BLaER1 (cell line): ENCODE measurements around the gene PTPRF.

Experiments used
- H3K27ac ChIP-seq: shearing (Covaris generic); formaldehyde crosslinking; 2 replicates; pipeline ENCODE4 v1.8.1; 2022
- H3K27me3 ChIP-seq: shearing (Covaris generic); formaldehyde crosslinking; 2 replicates; pipeline ENCODE4 v1.8.1; 2022
- H3K36me3 ChIP-seq: shearing (Covaris generic); formaldehyde crosslinking; 2 replicates; pipeline ENCODE4 v1.8.1; 2022
- H3K4me1 ChIP-seq: shearing (Covaris generic); formaldehyde crosslinking; 2 replicates; pipeline ENCODE4 v1.8.1; 2022
- H3K4me2 ChIP-seq: shearing (Covaris generic); formaldehyde crosslinking; 2 replicates; pipeline ENCODE4 v1.8.1; 2022
- H3K4me3 ChIP-seq: shearing (Covaris generic); formaldehyde crosslinking; 2 replicates; pipeline ENCODE4 v1.8.1; 2022
- H3K9ac ChIP-seq: shearing (Covaris generic); formaldehyde crosslinking; 2 replicates; pipeline ENCODE4 v1.8.1; 2022
- H3K9me3 ChIP-seq: shearing (Covaris generic); formaldehyde crosslinking; 2 replicates; pipeline ENCODE4 v1.8.1; 2022
- H4K20me1 ChIP-seq: shearing (Covaris generic); formaldehyde crosslinking; 2 replicates; pipeline ENCODE4 v1.8.1; 2022
- Cebpa-rat ChIP-seq: shearing (Covaris generic); IDR thresholded peaks from 2 replicates; pipeline ENCODE4 v1.8.1; 2022

The PTPRF gene

DNA sequence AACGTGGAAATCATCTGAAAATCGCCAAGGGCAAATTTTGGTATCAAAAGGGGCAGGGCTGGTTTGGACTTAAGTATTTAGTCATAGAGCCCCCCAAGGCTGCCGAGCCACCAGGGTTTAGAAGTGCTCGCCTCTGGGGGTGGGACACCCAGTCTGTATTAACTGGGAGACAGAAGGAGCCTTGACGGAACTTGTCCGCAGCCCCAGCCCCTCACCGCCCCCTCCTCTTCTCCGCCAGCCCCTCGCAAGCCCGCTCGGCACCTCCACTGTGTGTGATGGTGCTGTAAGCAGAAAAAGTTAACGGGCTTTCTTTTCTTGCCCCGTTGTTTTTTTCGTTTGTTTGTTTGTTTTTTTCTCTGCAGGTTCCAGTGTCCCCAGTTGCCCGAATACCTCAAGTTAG is 81.7 kb downstream of the PTPRF start:
- H4K20me1 ChIP-seq, result no peaks in the 10 kb centered on the region
- TF ChIP-seq Cebpa-rat, result no peak
- H3K4me1 ChIP-seq, result no peaks in the 10 kb centered on the region
- H3K9me3 ChIP-seq, result no peaks in the 10 kb centered on the region
- H3K36me3 ChIP-seq, result peaks cover 82% of the 10 kb centered on the region
- H3K9ac ChIP-seq, result no peak overlapping the region
- no peak overlapping the region for H3K4me3 ChIP-seq
- no peaks in the 10 kb centered on the region for H3K27me3 ChIP-seq
- no peak overlapping the region for H3K27ac ChIP-seq
- no peak overlapping the region for H3K4me2 ChIP-seq

DNA sequence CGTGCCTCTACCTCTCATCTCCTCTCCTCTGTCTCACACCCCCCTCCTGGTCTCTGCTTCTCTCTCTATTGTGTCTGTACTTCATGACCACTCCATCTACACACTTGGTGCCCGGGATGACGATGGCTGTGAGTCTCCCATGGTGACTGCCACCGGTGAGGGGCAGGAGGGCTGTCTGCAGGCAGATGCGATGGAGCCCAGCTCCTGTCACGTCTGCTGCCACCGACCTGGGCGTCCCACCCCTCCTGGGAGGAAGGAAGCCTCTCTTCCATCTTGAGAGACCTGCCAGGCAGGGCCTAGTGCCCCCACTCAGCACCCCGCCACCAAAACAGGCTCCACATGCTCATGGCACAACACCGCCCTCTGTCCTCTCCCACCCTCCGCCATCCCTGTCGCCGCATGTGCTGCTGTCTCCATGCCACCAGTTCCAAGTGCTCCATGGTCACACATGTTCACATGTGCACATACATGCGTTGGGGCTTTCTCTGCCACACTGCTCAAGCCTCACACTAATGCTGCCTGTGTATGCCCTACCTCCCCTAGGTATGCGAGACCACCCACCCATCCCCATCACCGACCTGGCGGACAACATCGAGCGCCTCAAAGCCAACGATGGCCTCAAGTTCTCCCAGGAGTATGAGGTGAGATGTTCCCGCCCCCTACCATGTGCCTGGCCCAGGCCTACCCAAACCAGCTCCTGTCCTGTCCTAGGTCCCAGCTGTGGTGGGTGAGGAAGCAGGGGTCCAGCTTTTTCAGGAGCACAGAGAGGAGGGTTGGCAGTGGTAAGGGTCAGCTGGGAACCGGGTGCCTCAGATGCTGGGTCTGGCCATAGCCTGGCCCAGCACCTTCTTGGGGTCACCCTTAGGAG is 82.6 kb downstream of the PTPRF start:
- no peaks in the 10 kb centered on the region for H3K9me3 ChIP-seq
- no peak for TF ChIP-seq Cebpa-rat
- no peak overlapping the region for H3K4me3 ChIP-seq
- H4K20me1 ChIP-seq, result no peaks in the 10 kb centered on the region
- H3K36me3 ChIP-seq, result peaks cover 82% of the 10 kb centered on the region
- no peak overlapping the region for H3K27ac ChIP-seq
- H3K9ac ChIP-seq, result no peak overlapping the region
- no peaks in the 10 kb centered on the region for H3K27me3 ChIP-seq
- H3K4me1 ChIP-seq, result no peaks in the 10 kb centered on the region
- no peak overlapping the region for H3K4me2 ChIP-seq

DNA sequence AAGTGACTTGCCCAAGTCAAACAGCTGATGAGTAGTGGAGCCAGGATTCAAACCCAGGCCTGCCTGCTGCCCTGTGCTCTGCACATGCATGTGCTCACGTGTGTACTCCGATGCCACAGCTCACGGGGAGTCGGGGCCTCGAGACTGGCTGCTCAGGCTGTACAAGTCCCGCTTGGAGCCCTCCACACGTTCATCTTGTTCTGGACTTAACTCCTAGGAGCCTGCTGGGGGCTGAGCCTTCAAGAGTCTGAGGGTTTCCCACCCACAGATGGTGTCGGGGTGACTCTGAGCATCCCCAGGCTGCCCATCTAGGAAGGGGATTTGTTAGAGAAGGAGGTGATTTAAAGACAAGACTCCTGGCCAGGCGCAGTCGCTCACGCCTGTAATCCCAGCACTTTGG is 83.5 kb downstream of the PTPRF start:
- H4K20me1 ChIP-seq, result no peaks in the 10 kb centered on the region
- H3K9ac ChIP-seq, result no peak overlapping the region
- H3K9me3 ChIP-seq, result no peaks in the 10 kb centered on the region
- no peak overlapping the region for H3K4me2 ChIP-seq
- peaks cover 80% of the 10 kb centered on the region for H3K36me3 ChIP-seq
- no peak overlapping the region for H3K27ac ChIP-seq
- no peaks in the 10 kb centered on the region for H3K27me3 ChIP-seq
- no peak overlapping the region for H3K4me3 ChIP-seq
- TF ChIP-seq Cebpa-rat, result no peak
- no peaks in the 10 kb centered on the region for H3K4me1 ChIP-seq

DNA sequence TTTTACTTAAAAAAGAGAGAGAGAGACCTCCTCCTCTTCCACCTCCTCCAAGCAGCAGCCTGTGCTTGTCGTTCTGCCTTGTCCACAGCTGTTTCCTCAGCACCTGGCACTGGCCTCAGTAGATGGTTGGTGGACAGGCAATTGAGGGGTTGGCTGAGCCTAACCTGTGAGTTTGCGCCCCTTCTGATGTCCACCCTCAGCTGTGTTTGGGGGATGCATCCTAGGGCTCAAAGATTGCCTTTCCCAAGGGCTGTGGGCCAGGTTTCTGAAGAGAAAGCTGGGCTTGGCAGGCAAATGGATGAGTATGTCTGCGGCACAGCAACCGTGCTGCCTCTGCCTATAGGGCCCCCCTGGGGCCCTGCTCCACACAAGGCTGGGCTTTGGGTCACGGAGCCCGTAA is 84.2 kb downstream of the PTPRF start:
- Histone ChIP-seq H3K4me3 (no peak overlapping the region), H3K27me3 (no peaks in the 10 kb centered on the region), H4K20me1 (no peaks in the 10 kb centered on the region), H3K9me3 (no peaks in the 10 kb centered on the region), H3K36me3 (peaks cover 80% of the 10 kb centered on the region), H3K27ac (no peak overlapping the region), H3K9ac (no peak overlapping the region), H3K4me1 (no peaks in the 10 kb centered on the region), H3K4me2 (no peak overlapping the region)
- no peak for TF ChIP-seq Cebpa-rat

DNA sequence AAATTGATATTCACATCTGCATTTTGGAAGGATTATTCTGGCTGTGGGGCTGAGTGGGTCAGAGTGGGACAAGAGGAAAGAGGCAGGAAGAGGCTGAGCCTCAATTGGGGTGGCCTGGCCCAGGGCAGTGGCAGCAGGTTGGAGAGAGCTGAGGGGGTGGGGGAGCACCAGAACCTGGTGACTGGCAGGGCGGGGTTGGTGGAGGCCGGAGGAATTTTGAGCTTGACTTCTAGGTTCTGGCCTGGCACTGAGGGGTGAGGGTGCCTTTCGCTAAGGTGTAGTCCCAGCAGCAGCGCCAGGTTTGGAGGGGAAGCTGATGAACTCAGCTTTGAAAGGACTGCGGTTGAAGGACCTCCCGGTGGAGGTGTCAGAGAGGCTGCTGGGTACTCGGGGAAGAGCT is 85.7 kb downstream of the PTPRF start:
- H3K9me3 ChIP-seq, result no peaks in the 10 kb centered on the region
- H3K4me2 ChIP-seq, result no peak overlapping the region
- H4K20me1 ChIP-seq, result no peaks in the 10 kb centered on the region
- no peaks in the 10 kb centered on the region for H3K27me3 ChIP-seq
- H3K4me3 ChIP-seq, result no peak overlapping the region
- no peak overlapping the region for H3K9ac ChIP-seq
- no peaks in the 10 kb centered on the region for H3K4me1 ChIP-seq
- TF ChIP-seq Cebpa-rat, result no peak
- H3K27ac ChIP-seq, result no peak overlapping the region
- peaks cover 82% of the 10 kb centered on the region for H3K36me3 ChIP-seq

DNA sequence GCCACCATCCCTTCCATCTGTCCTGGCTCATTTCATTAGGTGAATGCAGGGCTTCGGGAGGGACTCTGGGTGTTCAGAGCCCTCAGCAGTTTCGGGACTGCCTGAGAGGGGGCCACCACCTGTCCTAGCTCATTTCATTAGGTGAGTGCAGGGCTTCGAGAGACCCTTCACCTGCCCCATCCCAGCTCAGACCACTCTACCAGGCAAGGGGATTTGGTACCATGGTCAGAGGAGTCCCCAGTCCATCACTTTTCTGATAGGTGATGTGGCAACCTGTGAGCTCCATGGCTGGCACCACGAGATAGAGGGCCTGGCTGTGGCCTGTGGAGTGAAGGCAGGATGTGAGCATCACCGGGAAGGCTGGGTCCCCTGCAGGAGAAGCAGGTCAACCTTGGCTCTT is 86.3 kb downstream of the PTPRF start:
- no peaks in the 10 kb centered on the region for H3K27me3 ChIP-seq
- no peak for TF ChIP-seq Cebpa-rat
- peaks cover 4% of the 10 kb centered on the region for H3K4me1 ChIP-seq
- no peaks in the 10 kb centered on the region for H3K9me3 ChIP-seq
- no peak overlapping the region for H3K9ac ChIP-seq
- no peak overlapping the region for H3K4me2 ChIP-seq
- no peak overlapping the region for H3K4me3 ChIP-seq
- no peaks in the 10 kb centered on the region for H4K20me1 ChIP-seq
- no peak overlapping the region for H3K27ac ChIP-seq
- H3K36me3 ChIP-seq, result peaks cover 88% of the 10 kb centered on the region

DNA sequence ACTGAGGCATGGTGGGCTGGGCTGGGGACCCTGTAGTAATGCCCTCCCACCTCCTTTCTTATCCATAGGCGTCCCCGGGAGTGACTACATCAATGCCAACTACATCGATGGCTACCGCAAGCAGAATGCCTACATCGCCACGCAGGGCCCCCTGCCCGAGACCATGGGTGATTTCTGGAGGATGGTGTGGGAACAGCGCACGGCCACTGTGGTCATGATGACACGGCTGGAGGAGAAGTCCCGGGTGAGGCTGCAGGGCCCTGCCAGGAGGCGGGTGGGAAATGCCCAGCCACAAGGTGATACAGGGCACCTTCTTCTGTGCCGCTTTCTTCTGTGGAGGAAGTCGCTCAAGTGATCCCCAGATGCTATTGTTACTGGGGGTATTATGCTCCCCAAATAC is 87.0 kb downstream of the PTPRF start:
- no peak overlapping the region for H3K4me3 ChIP-seq
- TF ChIP-seq Cebpa-rat, result no peak
- H3K36me3 ChIP-seq, result peaks cover 91% of the 10 kb centered on the region
- H3K4me1 ChIP-seq, result peaks cover 10% of the 10 kb centered on the region
- H3K27ac ChIP-seq, result no peak overlapping the region
- no peak overlapping the region for H3K9ac ChIP-seq
- no peaks in the 10 kb centered on the region for H3K9me3 ChIP-seq
- no peaks in the 10 kb centered on the region for H3K27me3 ChIP-seq
- H3K4me2 ChIP-seq, result no peak overlapping the region
- H4K20me1 ChIP-seq, result no peaks in the 10 kb centered on the region

DNA sequence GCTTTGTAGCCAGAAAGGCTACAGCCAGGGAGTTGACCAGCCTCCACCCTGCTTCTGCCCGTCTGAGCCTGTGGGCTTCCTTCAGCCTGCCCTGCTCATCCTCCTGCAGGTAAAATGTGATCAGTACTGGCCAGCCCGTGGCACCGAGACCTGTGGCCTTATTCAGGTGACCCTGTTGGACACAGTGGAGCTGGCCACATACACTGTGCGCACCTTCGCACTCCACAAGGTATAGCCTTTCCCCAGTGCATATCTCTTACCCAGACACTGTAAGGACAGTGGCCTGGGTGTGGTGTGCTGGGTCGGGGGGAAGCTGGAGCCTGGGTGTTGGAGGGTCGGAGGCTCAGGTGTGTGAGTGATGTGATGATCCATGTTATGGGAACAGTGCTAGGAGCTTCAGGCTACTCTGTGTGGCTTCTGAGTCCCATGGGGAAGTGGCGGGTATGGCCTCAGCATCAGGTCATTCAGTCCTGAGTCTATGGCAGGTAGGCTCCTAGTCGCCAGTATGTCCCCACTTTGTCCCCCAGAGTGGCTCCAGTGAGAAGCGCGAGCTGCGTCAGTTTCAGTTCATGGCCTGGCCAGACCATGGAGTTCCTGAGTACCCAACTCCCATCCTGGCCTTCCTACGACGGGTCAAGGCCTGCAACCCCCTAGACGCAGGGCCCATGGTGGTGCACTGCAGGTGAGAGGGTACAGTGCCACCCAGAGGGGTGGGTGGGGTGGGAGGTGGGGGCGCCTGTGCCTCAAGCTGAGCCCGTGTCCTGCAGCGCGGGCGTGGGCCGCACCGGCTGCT is 88.0 kb downstream of the PTPRF start:
- peaks cover 81% of the 10 kb centered on the region for H3K36me3 ChIP-seq
- H3K4me3 ChIP-seq, result no peak overlapping the region
- H3K4me1 ChIP-seq, result peaks cover 15% of the 10 kb centered on the region
- H4K20me1 ChIP-seq, result no peaks in the 10 kb centered on the region
- H3K9ac ChIP-seq, result no peak overlapping the region
- no peaks in the 10 kb centered on the region for H3K9me3 ChIP-seq
- H3K27me3 ChIP-seq, result no peaks in the 10 kb centered on the region
- H3K27ac ChIP-seq, result no peak overlapping the region
- no peak for TF ChIP-seq Cebpa-rat
- no peak overlapping the region for H3K4me2 ChIP-seq

DNA sequence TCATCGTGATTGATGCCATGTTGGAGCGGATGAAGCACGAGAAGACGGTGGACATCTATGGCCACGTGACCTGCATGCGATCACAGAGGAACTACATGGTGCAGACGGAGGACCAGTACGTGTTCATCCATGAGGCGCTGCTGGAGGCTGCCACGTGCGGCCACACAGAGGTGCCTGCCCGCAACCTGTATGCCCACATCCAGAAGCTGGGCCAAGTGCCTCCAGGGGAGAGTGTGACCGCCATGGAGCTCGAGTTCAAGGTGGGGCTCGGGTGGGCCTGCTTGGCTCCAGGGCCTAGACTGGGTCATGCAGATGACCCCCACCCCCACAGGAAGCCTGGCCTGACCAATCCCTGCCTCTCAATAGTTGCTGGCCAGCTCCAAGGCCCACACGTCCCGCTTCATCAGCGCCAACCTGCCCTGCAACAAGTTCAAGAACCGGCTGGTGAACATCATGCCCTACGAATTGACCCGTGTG is 88.7 kb downstream of the PTPRF start:
- Histone ChIP-seq H4K20me1 (no peaks in the 10 kb centered on the region), H3K9me3 (no peaks in the 10 kb centered on the region), H3K4me3 (no peak overlapping the region), H3K36me3 (peaks cover 75% of the 10 kb centered on the region), H3K27ac (no peak overlapping the region), H3K4me1 (peaks cover 15% of the 10 kb centered on the region), H3K27me3 (no peaks in the 10 kb centered on the region), H3K4me2 (no peak overlapping the region), H3K9ac (no peak overlapping the region)
- TF ChIP-seq Cebpa-rat, result no peak
